HEK293 (cell line): Measurements from ENCODE around the gene CLK2.

Experiments used
- CTCF ChIA-PET: fragments of 350-600 bp; formaldehyde crosslinking; extraction: SDS; loops from one replicate; lab custom pipeline; 2021; ENCODE audit warnings: antibody characterized with exemption; lab: Yijun Ruan, JAX
- POLR2A ChIA-PET: fragments of 300-600 bp; formaldehyde crosslinking; extraction: SDS; loops from one replicate; lab custom pipeline; 2020; ENCODE audit warnings: antibody characterized with exemption, inconsistent platforms; lab: Yijun Ruan, JAX
- H3K27ac ChIP-seq: fragments of 200-500 bp; sonication (Bioruptor generic); 2 replicates; pipeline ENCODE4 v1.5.1; 2014; ENCODE audit warnings: low read depth, low read length, control low read depth, inconsistent platforms; ENCODE audit errors: extremely low read depth
- H3K36me3 ChIP-seq, 2 experiments: fragments of 200-500 bp in 1 of 2; sonication (Bioruptor generic) in 1 of 2; 1 replicate in 1 of 2; 2 replicates in 1 of 2; pipeline ENCODE4 v1.5.1; 2014 to 2017; ENCODE audit warnings: inconsistent platforms in 2 of 2, low read length in 2 of 2; ENCODE audit not compliant: control insufficient read depth in 2 of 2, insufficient read depth in 1 of 2
- H3K4me1 ChIP-seq: fragments of 200-500 bp; sonication (Bioruptor generic); 2 replicates; pipeline ENCODE4 v1.5.1; 2014; ENCODE audit warnings: mild to moderate bottlenecking, low read length, inconsistent platforms; ENCODE audit not compliant: control insufficient read depth, insufficient read depth
- H3K4me3 ChIP-seq: 2 replicates; pipeline ENCODE4 v1.5.1; 2011; ENCODE audit warnings: low read depth, mild to moderate bottlenecking, control low read depth, low read length, moderate library complexity
- H3K9me3 ChIP-seq: fragments of 200-500 bp; sonication (Bioruptor generic); 2 replicates; pipeline ENCODE4 v1.5.1; 2014; ENCODE audit warnings: low read depth, low read length, inconsistent platforms; ENCODE audit not compliant: control insufficient read depth, insufficient read depth
- EGR2 ChIP-seq: fragments of 450-650 bp; formaldehyde crosslinking; IDR thresholded peaks from 2 replicates; pipeline ENCODE4 v1.5.1; 2016; ENCODE audit warnings: low read depth, missing biosample characterization, missing genetic modification characterization
- GLIS2 ChIP-seq: fragments of 450-650 bp; formaldehyde crosslinking; IDR thresholded peaks from 2 replicates; pipeline ENCODE4 v1.5.1; 2016; ENCODE audit warnings: missing biosample characterization, missing genetic modification characterization
- HOXC10 ChIP-seq: sonication (generic); formaldehyde crosslinking; IDR thresholded peaks from 2 replicates; pipeline ENCODE4 v1.8.1; 2023; ENCODE audit warnings: mild to moderate bottlenecking, missing genetic modification reagents
- KLF10 ChIP-seq: fragments of 450-650 bp; IDR thresholded peaks from 2 replicates; pipeline ENCODE4 v1.5.1; 2018; ENCODE audit warnings: missing biosample characterization, mild to moderate bottlenecking, missing genetic modification characterization
- KLF16 ChIP-seq: fragments of 450-650 bp; formaldehyde crosslinking; IDR thresholded peaks from 2 replicates; pipeline ENCODE4 v1.5.1; 2017; ENCODE audit warnings: missing biosample characterization, missing genetic modification characterization
- PRDM1 ChIP-seq: fragments of 450-650 bp; formaldehyde crosslinking; IDR thresholded peaks from 2 replicates; pipeline ENCODE4; 2016; ENCODE audit warnings: missing biosample characterization, missing genetic modification characterization
- SP2 ChIP-seq: fragments of 450-650 bp; formaldehyde crosslinking; IDR thresholded peaks from 2 replicates; pipeline ENCODE4 v1.5.1; 2016; ENCODE audit warnings: missing biosample characterization, missing genetic modification characterization
- TRIM28 ChIP-seq: IDR thresholded peaks from 2 replicates; pipeline ENCODE4 v1.6.1; 2011; ENCODE audit warnings: low read length, control low read depth, borderline replicate concordance
- WT1 ChIP-seq: fragments of 450-650 bp; formaldehyde crosslinking; IDR thresholded peaks from 2 replicates; pipeline ENCODE4 v1.5.1; 2016; ENCODE audit warnings: missing biosample characterization, missing genetic modification characterization
- ZBTB17 ChIP-seq: fragments of 450-650 bp; formaldehyde crosslinking; IDR thresholded peaks from 2 replicates; pipeline ENCODE4 v1.5.1; 2016; ENCODE audit warnings: missing biosample characterization, missing genetic modification characterization
- ZBTB6 ChIP-seq: fragments of 450-650 bp; formaldehyde crosslinking; IDR thresholded peaks from 2 replicates; pipeline ENCODE4 v1.5.1; 2017; ENCODE audit warnings: missing biosample characterization, missing genetic modification characterization
- ZBTB8A ChIP-seq: fragments of 450-650 bp; formaldehyde crosslinking; IDR thresholded peaks from 2 replicates; pipeline ENCODE4 v1.5.1; 2016; ENCODE audit warnings: missing biosample characterization, missing genetic modification characterization
- ZIC2 ChIP-seq: fragments of 450-650 bp; formaldehyde crosslinking; IDR thresholded peaks from 2 replicates; pipeline ENCODE4 v1.5.1; 2016; ENCODE audit warnings: missing biosample characterization, missing genetic modification characterization
- ZNF112 ChIP-seq: fragments of 450-650 bp; formaldehyde crosslinking; IDR thresholded peaks from 2 replicates; pipeline ENCODE4 v1.5.0; 2017; ENCODE audit warnings: missing biosample characterization, missing genetic modification characterization
- ZNF223 ChIP-seq: fragments of 450-650 bp; formaldehyde crosslinking; IDR thresholded peaks from 2 replicates; pipeline ENCODE4 v1.5.1; 2016; ENCODE audit warnings: missing biosample characterization, missing genetic modification characterization
- ZNF335 ChIP-seq: fragments of 450-650 bp; formaldehyde crosslinking; conservative IDR thresholded peaks from 2 replicates; pipeline ENCODE4 v1.5.1; 2016; ENCODE audit warnings: missing biosample characterization, missing genetic modification characterization
- ZNF391 ChIP-seq: fragments of 450-650 bp; formaldehyde crosslinking; IDR thresholded peaks from 2 replicates; pipeline ENCODE4 v1.5.1; 2016; ENCODE audit warnings: low read depth, missing biosample characterization, missing genetic modification characterization, borderline replicate concordance
- ZNF398 ChIP-seq: fragments of 450-650 bp; formaldehyde crosslinking; IDR thresholded peaks from 2 replicates; pipeline ENCODE4 v1.5.1; 2017; ENCODE audit warnings: missing biosample characterization, missing genetic modification characterization
- ZNF426 ChIP-seq: fragments of 450-650 bp; formaldehyde crosslinking; IDR thresholded peaks from 2 replicates; pipeline ENCODE4 v1.5.1; 2017; ENCODE audit warnings: missing biosample characterization, missing genetic modification characterization, mild to moderate bottlenecking, inconsistent platforms, moderate library complexity
- ZNF488 ChIP-seq: fragments of 450-650 bp; formaldehyde crosslinking; IDR thresholded peaks from 2 replicates; pipeline ENCODE4 v1.5.1; 2016; ENCODE audit warnings: missing biosample characterization, missing genetic modification characterization
- ZNF530 ChIP-seq: fragments of 450-650 bp; formaldehyde crosslinking; IDR thresholded peaks from 2 replicates; pipeline ENCODE4 v1.5.1; 2016; ENCODE audit warnings: low read depth, missing biosample characterization, missing genetic modification characterization
- ZNF544 ChIP-seq: fragments of 450-650 bp; formaldehyde crosslinking; IDR thresholded peaks from 2 replicates; pipeline ENCODE4 v1.5.0; 2017; ENCODE audit warnings: missing biosample characterization, missing genetic modification characterization
- ZNF548 ChIP-seq: fragments of 450-650 bp; formaldehyde crosslinking; IDR thresholded peaks from 2 replicates; pipeline ENCODE4 v1.5.1; 2016; ENCODE audit warnings: missing biosample characterization, missing genetic modification characterization
- ZNF555 ChIP-seq: fragments of 450-650 bp; formaldehyde crosslinking; conservative IDR thresholded peaks from 2 replicates; pipeline ENCODE4 v1.5.1; 2017; ENCODE audit warnings: missing biosample characterization, mild to moderate bottlenecking, missing genetic modification characterization, inconsistent platforms
- ZNF558 ChIP-seq: fragments of 450-650 bp; formaldehyde crosslinking; IDR thresholded peaks from 2 replicates; pipeline ENCODE4 v1.5.1; 2016; ENCODE audit warnings: missing biosample characterization, missing genetic modification characterization
- ZNF664 ChIP-seq: fragments of 450-650 bp; formaldehyde crosslinking; IDR thresholded peaks from 2 replicates; pipeline ENCODE4 v1.5.1; 2016; ENCODE audit warnings: missing biosample characterization, missing genetic modification characterization
- ZNF692 ChIP-seq: fragments of 450-650 bp; formaldehyde crosslinking; IDR thresholded peaks from 2 replicates; pipeline ENCODE4 v1.5.1; 2016; ENCODE audit warnings: missing biosample characterization, missing genetic modification characterization
- ZNF707 ChIP-seq: fragments of 450-650 bp; formaldehyde crosslinking; IDR thresholded peaks from 2 replicates; pipeline ENCODE4 v1.5.1; 2016; ENCODE audit warnings: missing biosample characterization, missing genetic modification characterization
- ZNF76 ChIP-seq: fragments of 450-650 bp; formaldehyde crosslinking; IDR thresholded peaks from 2 replicates; pipeline ENCODE4; 2016; ENCODE audit warnings: low read depth, missing biosample characterization, missing genetic modification characterization, borderline replicate concordance
- ZNF776 ChIP-seq: fragments of 450-650 bp; formaldehyde crosslinking; IDR thresholded peaks from 2 replicates; pipeline ENCODE4 v1.5.0; 2017; ENCODE audit warnings: missing biosample characterization, missing genetic modification characterization, borderline replicate concordance
- ZNF837 ChIP-seq: fragments of 450-650 bp; formaldehyde crosslinking; IDR thresholded peaks from 2 replicates; pipeline ENCODE4 v1.5.1; 2016; ENCODE audit warnings: missing biosample characterization, missing genetic modification characterization
- ZNF843 ChIP-seq: fragments of 450-650 bp; formaldehyde crosslinking; IDR thresholded peaks from 2 replicates; pipeline ENCODE4 v1.5.1; 2016; ENCODE audit warnings: missing biosample characterization, missing genetic modification characterization

CLK2 gene

GRCh38 chr1:155309423-155310021 is 36.2 kb upstream of the CLK2 start (continued):
- TF ChIP-seq ZNF398 (tag by site-specific recombination) (peak; percentile 53; the same call in 1 of the 2 replicates), GLIS2 (tag by site-specific recombination) (peak; percentile 75), ZNF837 (no peak), ZBTB8A (no peak; the same call in 1 of the 2 replicates), KLF16 (tag by site-specific recombination) (no peak), ZNF530 (no peak)

GRCh38 chr1:155308493-155309422 is 35.5 kb upstream of the CLK2 start, which contains the start of gene FDPS:
TSS of gene FDPS (plus strand) at chr1:155308866. CDS start at chr1:155309790, 924 bp downstream.
- Histone ChIP-seq H3K9me3 (no peaks in the 10 kb centered on the region), H3K36me3 (peaks cover 20 to 37% of the 10 kb centered on the region in 2 experiments; a peak in 2 of 3 replicates), H3K4me1 (peaks cover 5% of the 10 kb centered on the region; the same call in 1 of the 2 replicates), H3K4me3 (peak within 1 kb of the TSS; percentile 67), H3K27ac (peak within 1 kb of the TSS; percentile 88)
- POLR2A ChIA-PET: interaction anchor here (0.5 to 2.3 kb wide), 12 partner anchors 8 to 1122 kb away, joined by 3 to 18 read pairs (median 4); partner anchors contain the start of genes CLK2 and ENTREP3
- CTCF ChIA-PET: interaction anchor here (0.9 to 2.5 kb wide), 5 partner anchors 12 to 115 kb away, joined by 3 to 35 read pairs (median 4); no protein-coding TSS in a partner anchor
- 0 out of 2 replicates have a peak, but pooled peaks have one; percentile 3 for TF ChIP-seq ZNF391 (tag by site-specific recombination)
- no peak for TF ChIP-seq ZNF488 (tag by site-specific recombination)
- no peak for TF ChIP-seq ZNF664
- TF ChIP-seq WT1 (tag by site-specific recombination): 0 out of 2 replicates have a peak, but pooled peaks have one; percentile 11
- peak; percentile 69; the same call in 1 of the 2 replicates for TF ChIP-seq TRIM28
- peak; percentile 99 for TF ChIP-seq SP2 (tag by site-specific recombination)
- TF ChIP-seq HOXC10 (CRISPR knock-in tag): no peak
- no peak for TF ChIP-seq ZNF692 (tag by site-specific recombination)
- no peak for TF ChIP-seq ZNF548 (tag by site-specific recombination)
- peak; percentile 27; the same call in 1 of the 2 replicates for TF ChIP-seq EGR2 (tag by site-specific recombination)
- peak; percentile 79 for TF ChIP-seq ZIC2
- TF ChIP-seq ZNF426: no peak
- no peak for TF ChIP-seq ZBTB6
- peak; percentile 97 for TF ChIP-seq ZNF76 (tag by site-specific recombination)
- 0 out of 2 replicates have a peak, but pooled peaks have one; percentile 29 for TF ChIP-seq KLF10
- TF ChIP-seq ZNF112 (tag by site-specific recombination): no peak
- no peak for TF ChIP-seq ZNF544
- TF ChIP-seq PRDM1: no peak
- no peak for TF ChIP-seq ZNF843 (tag by site-specific recombination)
- no peak for TF ChIP-seq ZNF558
- TF ChIP-seq ZNF707 (tag by site-specific recombination): no peak
- TF ChIP-seq ZNF223 (tag by site-specific recombination): no peak
- TF ChIP-seq ZNF335 (tag by site-specific recombination): peak; percentile 93
- no peak for TF ChIP-seq ZNF776 (tag by site-specific recombination)
- TF ChIP-seq ZBTB17 (tag by site-specific recombination): peak; percentile 100
- no peak for TF ChIP-seq ZNF555 (tag by site-specific recombination)
- TF ChIP-seq ZNF530: no peak
